T47D (cell line): Measurements from ENCODE around the gene NLRP1.

Source experiments
- DNase-seq, 2 experiments: peaks; one replicate each; pipeline versions ENCODE4 v3.0.0 to v3.0.0-alpha.2; 2011 to 2012; ENCODE audit warnings: low read depth in 1 of 2, low spot score in 1 of 2
- JUND ChIP-seq: IDR thresholded peaks from 2 replicates; pipeline ENCODE4 v1.6.1; 2012; ENCODE audit warnings: low read depth
- in situ Hi-C: cut with HindIII; loops from 2 replicates; pipeline ENCODE4 v1.10.0; 2016; ENCODE audit warnings: low sequenced_read_pairs, low pct_unique_long_range_greater_than_20kb

Gene NLRP1

DNA sequence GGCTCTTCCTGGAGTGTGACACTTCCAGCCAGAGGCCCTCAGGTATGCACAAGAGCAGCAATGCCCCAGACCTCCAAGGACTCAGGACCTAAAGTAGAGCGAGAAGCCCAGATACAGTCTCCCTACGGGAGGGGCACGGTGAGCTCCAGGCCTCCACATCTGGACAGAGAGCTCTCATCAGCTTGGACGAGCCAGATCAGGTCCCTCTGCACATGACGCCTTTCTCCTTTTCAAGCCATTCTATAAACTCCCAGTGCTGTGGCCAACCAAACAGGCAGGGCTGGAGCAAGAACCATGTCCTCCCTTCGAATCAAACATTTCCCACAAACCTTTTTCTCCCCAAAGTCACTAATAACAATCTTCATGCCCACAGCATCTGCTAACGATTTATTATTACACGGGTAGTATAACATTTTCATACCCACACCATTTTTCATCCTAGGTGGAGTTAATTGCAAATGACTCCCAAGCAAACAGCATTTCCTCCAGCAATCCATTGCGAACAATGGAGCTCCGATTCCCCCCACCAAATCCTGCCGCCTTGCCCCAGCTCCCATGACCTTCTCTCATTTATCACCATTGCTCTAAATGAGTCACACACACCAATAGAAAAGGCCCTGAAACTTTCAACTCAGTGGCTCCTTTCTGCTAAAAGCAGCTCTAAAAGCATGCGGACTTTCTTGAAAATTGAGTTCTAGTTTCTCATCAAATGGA, 24.2 kb upstream of the NLRP1 start:
- DNase-seq, result no peak
- TF ChIP-seq JUND, result no peak
- in situ Hi-C loops, result no loop called here

DNA sequence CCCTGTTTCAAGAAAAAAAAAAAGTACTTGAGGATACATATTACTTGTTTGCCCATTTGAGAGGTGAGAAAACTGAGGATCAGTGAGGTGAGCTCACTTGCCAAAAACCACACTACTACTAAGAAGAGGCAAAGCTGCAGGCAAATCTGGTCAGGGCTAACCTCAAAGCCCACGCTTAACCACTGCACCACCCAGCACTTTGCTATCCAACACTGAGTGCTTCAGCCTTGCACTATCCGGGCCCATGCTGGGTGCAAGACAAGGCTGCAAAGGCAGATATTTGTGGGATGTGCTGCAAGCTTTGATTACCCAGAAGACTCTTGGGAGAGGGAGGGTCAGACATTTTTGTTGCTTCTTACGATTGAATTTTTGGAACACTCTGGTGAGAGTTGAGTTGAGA, 23.6 kb upstream of the NLRP1 start:
- in situ Hi-C loops, result no loop called here
- no peak for TF ChIP-seq JUND
- no peak for DNase-seq

DNA sequence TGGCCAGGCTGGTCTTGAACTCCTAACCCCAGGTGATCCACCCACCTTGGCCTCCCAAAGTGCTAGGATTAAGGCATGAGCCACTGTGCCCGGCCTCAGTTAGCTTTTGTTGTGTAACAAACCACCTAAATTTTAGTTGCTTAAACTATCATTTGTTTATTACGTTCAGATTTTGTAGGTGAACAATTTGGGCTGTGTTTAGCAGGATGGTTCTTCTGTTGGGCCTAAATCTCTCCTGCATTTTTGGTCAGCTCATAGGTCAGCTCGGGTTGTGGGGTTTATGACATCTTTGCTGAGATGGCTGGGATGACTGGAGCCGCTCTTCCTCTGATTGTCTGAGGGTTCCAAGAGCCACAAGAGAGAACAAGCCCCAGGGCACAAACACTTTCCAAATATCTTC, 21.1 kb upstream of the NLRP1 start:
- in situ Hi-C loops, result no loop called here
- DNase-seq, result no peak
- TF ChIP-seq JUND, result no peak

DNA sequence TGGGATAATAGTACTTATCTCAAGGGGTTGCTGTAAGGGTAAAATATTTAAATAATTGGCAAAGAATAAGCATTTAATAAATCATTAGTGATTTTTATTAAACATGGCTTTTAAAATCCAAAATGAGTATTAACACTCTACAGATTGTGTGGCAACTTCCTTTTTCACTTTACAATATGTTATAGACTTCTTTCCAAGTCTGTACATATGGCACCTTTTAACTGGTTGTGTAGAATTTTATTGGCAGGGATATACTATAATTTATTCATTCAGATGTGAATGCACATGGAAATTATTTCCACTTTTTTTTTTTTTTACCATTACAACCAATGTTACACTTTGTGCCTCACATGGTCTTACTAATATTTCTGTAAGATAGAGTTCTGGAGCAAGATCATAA, 15.7 kb upstream of the NLRP1 start:
- in situ Hi-C loops, result no loop called here
- TF ChIP-seq JUND, result no peak
- DNase-seq, result no peak

DNA sequence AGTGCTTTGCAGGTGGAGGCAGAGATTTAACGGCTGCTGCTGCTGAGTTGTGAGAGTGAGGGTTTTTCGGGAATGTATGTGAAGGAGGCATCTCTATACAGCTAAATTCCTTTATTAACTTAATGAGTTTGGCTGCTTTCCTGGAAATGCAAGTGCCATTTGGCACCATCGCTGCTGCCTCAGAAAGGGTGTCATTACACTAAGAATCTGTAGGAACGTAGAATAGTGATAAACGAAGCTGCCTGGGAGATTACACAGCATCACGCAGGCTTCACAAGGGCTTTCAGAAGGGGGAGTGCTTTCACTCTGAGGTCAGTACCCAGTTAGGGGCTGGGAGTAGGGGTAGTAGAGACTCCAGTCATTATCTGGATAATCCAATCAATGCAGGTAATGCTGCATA, 14.1 kb upstream of the NLRP1 start:
- TF ChIP-seq JUND, result no peak
- in situ Hi-C loops, result no loop called here
- no peak for DNase-seq

DNA sequence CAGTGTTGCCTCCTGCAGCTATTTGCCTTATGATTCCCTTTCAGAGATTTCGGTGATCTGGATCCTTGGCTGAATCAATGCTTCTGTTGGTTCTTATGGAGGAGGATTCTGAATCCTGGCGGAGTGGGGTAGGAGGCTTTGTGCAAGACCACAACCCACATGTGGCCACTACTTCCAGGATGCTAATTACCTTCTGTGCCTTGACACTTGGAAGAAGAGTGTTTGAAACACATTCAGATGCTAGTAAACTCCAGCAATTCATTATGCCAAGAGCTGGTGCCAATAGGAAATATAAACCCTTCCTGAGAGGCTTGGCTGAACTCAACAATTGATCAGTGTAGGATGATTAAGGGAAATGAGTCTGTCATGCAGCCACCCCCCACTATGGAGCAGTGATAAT, 12.1 kb upstream of the NLRP1 start:
- no peak for TF ChIP-seq JUND
- DNase-seq, result no peak
- in situ Hi-C loops, result no loop called here

DNA sequence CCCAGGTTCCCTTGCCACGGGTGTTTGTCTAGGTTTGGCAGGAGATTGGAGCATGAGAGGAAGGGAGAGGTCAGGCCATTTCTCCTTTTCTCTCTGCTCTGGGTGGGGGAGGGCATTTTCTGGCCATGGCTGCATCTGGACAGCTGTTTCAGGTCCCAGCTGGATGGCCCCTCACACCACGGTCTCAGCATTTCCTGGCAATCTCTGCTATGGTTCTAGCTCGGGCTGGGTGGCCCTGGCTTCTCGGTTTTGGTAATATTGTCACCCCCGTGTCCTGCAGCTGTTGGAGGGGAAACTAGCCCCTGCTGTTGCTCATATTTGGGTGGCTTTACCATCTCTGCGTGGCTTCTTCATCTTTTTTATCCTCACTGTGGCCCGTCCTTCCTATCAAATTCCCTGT, 11.5 kb upstream of the NLRP1 start:
- DNase-seq, result no peak
- no peak for TF ChIP-seq JUND
- in situ Hi-C loops, result no loop called here

DNA sequence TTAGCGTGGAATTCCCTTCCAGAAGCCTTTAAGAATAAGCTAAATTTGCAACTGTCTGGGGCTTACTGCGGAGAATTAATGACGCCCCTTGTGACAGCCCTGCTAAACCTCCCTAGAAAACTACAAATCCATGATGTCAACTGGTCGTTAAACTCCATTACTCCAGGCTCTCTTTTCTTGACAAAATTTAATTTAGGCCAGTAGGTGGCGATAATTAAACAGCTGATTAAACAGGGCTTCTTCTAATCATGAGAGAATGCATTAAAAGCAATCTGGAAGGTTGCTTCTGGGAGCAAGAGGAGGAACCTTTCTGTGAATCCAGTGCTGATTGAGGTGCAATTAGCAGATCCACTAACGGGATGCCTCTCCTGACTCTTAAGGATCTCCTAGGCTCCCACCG, 8.1 kb upstream of the NLRP1 start:
- DNase-seq, result peak in 1 of 2 experiments; percentile 51
- in situ Hi-C loops, result no loop called here
- TF ChIP-seq JUND, result no peak

DNA sequence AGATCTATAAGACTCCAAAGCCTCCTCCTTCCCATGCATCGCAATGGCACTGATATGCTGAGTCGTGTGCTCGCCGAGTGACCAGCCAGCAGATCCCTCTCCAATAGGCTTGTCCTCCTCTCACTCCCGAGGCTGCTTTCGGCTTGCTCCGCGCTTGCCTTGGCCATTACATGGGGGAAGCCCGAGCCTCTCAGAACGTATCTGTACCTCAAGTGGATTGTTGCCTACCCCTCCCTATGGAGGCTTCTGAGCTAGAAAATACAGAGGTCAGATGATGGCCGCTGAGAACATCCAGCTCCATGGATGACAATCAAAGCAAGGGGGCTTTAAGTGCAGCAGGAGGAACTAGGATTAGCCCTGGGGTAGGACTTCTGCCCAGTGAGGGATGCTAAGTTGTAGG, 7.7 kb upstream of the NLRP1 start:
- TF ChIP-seq JUND, result no peak
- in situ Hi-C loops, result no loop called here
- DNase-seq, result no peak

DNA sequence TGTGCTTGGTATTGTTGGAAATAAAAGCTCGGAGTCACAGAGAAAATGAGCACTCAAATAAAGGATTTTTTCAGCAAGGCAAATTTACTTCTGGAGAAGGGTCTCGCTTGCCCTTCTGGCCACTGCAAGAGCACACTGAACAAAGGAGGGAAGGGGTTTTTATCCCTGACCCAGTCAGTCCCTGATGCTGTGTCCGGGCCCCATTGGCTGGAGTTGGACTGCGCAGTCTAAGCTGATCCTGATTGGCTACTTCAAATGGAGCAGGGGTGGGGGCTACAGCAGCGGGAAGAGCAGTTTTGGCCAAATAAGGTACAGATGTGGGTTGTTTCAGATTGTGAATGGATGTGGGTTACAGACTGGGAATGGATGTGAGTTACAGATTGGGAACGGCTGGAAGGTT, 4.3 kb upstream of the NLRP1 start:
- in situ Hi-C loops, result no loop called here
- DNase-seq, result no peak
- TF ChIP-seq JUND, result no peak

DNA sequence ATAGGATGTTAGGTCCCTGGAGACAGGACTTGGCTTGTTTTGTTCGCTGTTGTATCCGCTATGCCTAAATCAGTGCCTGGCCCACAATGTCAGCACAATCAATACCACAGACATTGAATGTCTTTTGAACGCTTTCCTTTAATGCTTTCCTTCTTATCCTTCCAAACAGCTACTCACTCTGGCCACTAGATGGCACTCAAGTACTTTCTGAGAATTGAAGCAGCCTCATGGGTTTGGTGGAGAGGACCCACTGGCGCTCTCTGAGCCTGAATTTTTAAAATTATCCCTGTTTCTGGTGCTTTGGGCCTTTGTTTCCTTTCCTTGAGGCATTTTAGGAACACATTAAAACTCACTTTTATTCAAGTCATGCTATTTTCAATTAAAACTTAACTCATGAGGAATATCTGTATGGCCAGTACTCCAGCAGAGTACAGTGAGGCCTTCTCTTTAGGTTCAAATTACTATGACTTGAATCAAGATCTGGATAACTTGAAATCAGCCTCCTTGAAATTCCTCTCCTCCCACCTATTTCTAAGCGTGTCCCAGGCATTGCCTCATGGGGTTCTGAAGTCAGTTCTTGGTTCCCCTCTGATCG, 3.2 kb upstream of the NLRP1 start:
- in situ Hi-C loops, result no loop called here
- no peak for TF ChIP-seq JUND
- peak; percentile 31 to 83 for DNase-seq

DNA sequence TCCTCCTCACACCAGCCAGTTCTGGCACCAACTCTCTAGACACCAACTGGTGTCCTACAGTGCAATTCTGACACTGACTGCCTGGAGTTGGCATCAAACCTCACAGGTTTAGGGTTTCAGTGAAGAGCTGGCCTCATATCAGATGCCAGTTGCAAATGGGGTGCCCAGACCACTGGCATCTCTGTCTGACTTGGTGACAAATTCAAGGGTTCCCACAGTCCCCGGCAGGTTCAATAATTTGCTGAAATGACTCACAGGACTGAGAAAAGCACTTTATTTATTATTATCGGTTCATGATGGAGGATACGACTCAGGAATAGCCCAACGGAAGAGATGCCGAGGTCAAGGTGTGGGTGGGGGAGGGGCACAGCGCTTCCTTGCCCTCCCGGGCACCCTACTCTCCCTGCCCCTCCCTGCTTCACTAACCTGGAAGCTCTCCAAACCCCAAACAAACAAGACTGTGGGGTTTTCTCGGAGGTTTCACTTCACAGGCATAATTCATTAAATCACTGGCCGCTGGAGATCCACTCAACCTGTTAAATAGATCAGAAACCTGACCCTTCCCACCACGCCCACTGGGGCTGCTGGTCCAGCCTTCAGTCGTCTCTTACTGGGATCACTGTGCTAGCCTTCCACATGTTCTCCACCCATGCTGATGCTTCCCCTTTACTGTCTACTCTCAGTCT, 1.7 kb upstream of the NLRP1 start:
- in situ Hi-C loops, result no loop called here
- peak in 1 of 2 experiments; percentile 30 for DNase-seq
- TF ChIP-seq JUND, result no peak

DNA sequence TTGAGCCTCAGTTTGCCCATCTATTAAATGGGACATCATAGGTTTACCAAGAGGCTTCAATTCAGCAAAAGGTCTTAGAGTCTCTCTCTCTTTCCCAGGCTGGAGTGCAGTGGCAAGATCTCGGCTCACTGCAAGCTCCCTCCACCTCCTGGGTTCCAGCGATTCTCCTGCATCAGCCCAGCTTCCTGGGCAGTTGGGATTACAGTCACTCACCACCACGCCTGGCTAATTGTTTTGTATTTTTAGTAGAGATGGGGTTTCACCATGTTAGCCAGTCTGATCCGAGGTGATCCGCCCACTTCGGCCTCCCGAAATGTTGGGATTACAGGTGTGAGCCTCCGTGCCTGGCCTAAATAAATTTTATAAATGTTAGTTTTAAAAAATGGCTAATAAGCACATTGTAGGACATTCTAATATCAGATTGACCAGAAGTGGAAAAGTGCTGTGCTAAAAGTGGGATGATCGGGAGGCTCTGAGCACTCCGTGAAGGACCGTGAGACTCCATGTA, 1.0 kb upstream of the NLRP1 start:
- DNase-seq, result no peak
- in situ Hi-C loops, result no loop called here
- no peak for TF ChIP-seq JUND
